H9 (cell line): ENCODE results near the gene CNNM4. TPM values are rescaled to one million over a fixed set of nuclear protein-coding genes. Genes with fewer than 3 reads are reported as not detected.

Experiments
- DNase-seq: peaks from one replicate; pipeline ENCODE4 v3.0.0-alpha.2; 2017
- H2AFZ ChIP-seq: one replicate; pipeline ENCODE4 v1.6.1; 2013; ENCODE audit warnings: mild to moderate bottlenecking, low read length, control low read depth, moderate library complexity
- H2AK5ac ChIP-seq: 2 replicates; pipeline ENCODE4 v1.6.1; 2013; ENCODE audit warnings: low read length, control low read depth, mixed read lengths; ENCODE audit not compliant: insufficient read length
- H2BK120ac ChIP-seq: one replicate; pipeline ENCODE4 v1.6.1; 2013; ENCODE audit warnings: low read depth, mild to moderate bottlenecking, low read length, control low read depth, inconsistent platforms; ENCODE audit not compliant: poor library complexity, severe bottlenecking
- H2BK12ac ChIP-seq: 2 replicates; pipeline ENCODE4 v1.6.1; 2013; ENCODE audit warnings: low read length, control low read depth, mixed read lengths, low read depth; ENCODE audit not compliant: insufficient read length
- H2BK15ac ChIP-seq: 2 replicates; pipeline ENCODE4 v1.6.1; 2013; ENCODE audit warnings: low read depth, low read length, control low read depth
- H2BK20ac ChIP-seq: one replicate; pipeline ENCODE4 v1.6.1; 2013; ENCODE audit warnings: low read depth, mild to moderate bottlenecking, low read length, control low read depth, inconsistent platforms; ENCODE audit not compliant: poor library complexity, severe bottlenecking
- H2BK5ac ChIP-seq: 2 replicates; pipeline ENCODE4 v1.6.1; 2013; ENCODE audit warnings: low read length, control low read depth, mixed read lengths; ENCODE audit not compliant: insufficient read length
- H3K14ac ChIP-seq: 2 replicates; pipeline ENCODE4 v1.6.1; 2013; ENCODE audit warnings: low read length, control low read depth; ENCODE audit not compliant: insufficient read depth
- H3K18ac ChIP-seq: 2 replicates; pipeline ENCODE4 v1.6.1; 2013; ENCODE audit warnings: low read depth, mild to moderate bottlenecking, mixed read lengths, low read length, control low read depth; ENCODE audit not compliant: insufficient read length
- H3K23ac ChIP-seq: 2 replicates; pipeline ENCODE4 v1.6.1; 2013; ENCODE audit warnings: low read length, control low read depth, mixed read lengths, low read depth; ENCODE audit not compliant: insufficient read length
- H3K23me2 ChIP-seq: 2 replicates; pipeline ENCODE4 v1.6.1; 2013; ENCODE audit warnings: low read depth, mild to moderate bottlenecking, mixed read lengths, low read length, control low read depth; ENCODE audit not compliant: insufficient read length, poor library complexity, severe bottlenecking
- H3K27ac ChIP-seq: 2 replicates; pipeline ENCODE4 v1.5.1; 2013; ENCODE audit warnings: low read length, control low read depth, mixed read lengths, low read depth; ENCODE audit not compliant: insufficient read length
- H3K27me3 ChIP-seq: 2 replicates; pipeline ENCODE4 v1.6.1; 2013; ENCODE audit warnings: low read length, control low read depth, inconsistent platforms; ENCODE audit not compliant: insufficient read depth
- H3K4ac ChIP-seq: 2 replicates; pipeline ENCODE4 v1.6.1; 2013; ENCODE audit warnings: low read depth, mild to moderate bottlenecking, control low read depth, inconsistent platforms, low read length, moderate library complexity
- H3K4me1 ChIP-seq: 2 replicates; pipeline ENCODE4 v1.6.1; 2013; ENCODE audit warnings: low read length, control low read depth, inconsistent platforms; ENCODE audit not compliant: insufficient read depth
- H3K4me2 ChIP-seq: 2 replicates; pipeline ENCODE4 v1.6.1; 2013; ENCODE audit warnings: low read length, control low read depth, mixed read lengths; ENCODE audit not compliant: insufficient read length, insufficient read depth
- H3K56ac ChIP-seq: 2 replicates; pipeline ENCODE4 v1.6.1; 2013; ENCODE audit warnings: low read depth, mild to moderate bottlenecking, mixed read lengths, low read length, control low read depth; ENCODE audit not compliant: insufficient read length
- H3K79me1 ChIP-seq: 2 replicates; pipeline ENCODE4 v1.6.1; 2013; ENCODE audit warnings: low read depth, mild to moderate bottlenecking, moderate library complexity, low read length, control low read depth, inconsistent platforms; ENCODE audit not compliant: insufficient read depth, poor library complexity, severe bottlenecking
- H3K79me2 ChIP-seq: 2 replicates; pipeline ENCODE4 v1.6.1; 2013; ENCODE audit warnings: low read length, control low read depth, inconsistent platforms; ENCODE audit not compliant: insufficient read depth
- H3K9ac ChIP-seq: 2 replicates; pipeline ENCODE4 v1.6.1; 2013; ENCODE audit warnings: low read length, control low read depth, mixed read lengths; ENCODE audit not compliant: insufficient read length; ENCODE audit errors: extremely low read depth
- H3K9me3 ChIP-seq: one replicate; pipeline ENCODE4 v1.6.1; 2013; ENCODE audit warnings: low read depth, low read length, inconsistent platforms; ENCODE audit not compliant: control insufficient read depth
- H3T11ph ChIP-seq: one replicate; pipeline ENCODE4 v1.6.1; 2013; ENCODE audit warnings: mild to moderate bottlenecking, low read length, control low read depth, inconsistent platforms
- H4K20me1 ChIP-seq: one replicate; pipeline ENCODE4 v1.6.1; 2013; ENCODE audit not compliant: control insufficient read depth, insufficient read length, insufficient read depth
- H4K5ac ChIP-seq: 2 replicates; pipeline ENCODE4 v1.6.1; 2013; ENCODE audit warnings: low read depth, mild to moderate bottlenecking, mixed read lengths, low read length, control low read depth; ENCODE audit not compliant: insufficient read length
- H4K8ac ChIP-seq: replicated peaks from 2 replicates; pipeline ENCODE4 v1.6.1; 2013; ENCODE audit warnings: low read length, control low read depth, mixed read lengths, low read depth; ENCODE audit not compliant: insufficient read length
- H4K91ac ChIP-seq: 2 replicates; pipeline ENCODE4 v1.6.1; 2013; ENCODE audit warnings: low read depth, mild to moderate bottlenecking, moderate library complexity, mixed read lengths, low read length, control low read depth; ENCODE audit not compliant: insufficient read length
- H3K27ac Mint-ChIP-seq, 3 experiments: 2 replicates in 2 of 3; 3 replicates in 1 of 3; pipeline ENCODE4 v1.8.0; 2020 to 2021; ENCODE audit warnings: mixed read lengths in 3 of 3, mild to moderate bottlenecking in 1 of 3, moderate library complexity in 1 of 3
- H3K27me3 Mint-ChIP-seq: 2 replicates; pipeline ENCODE4 v1.8.0; 2021; ENCODE audit warnings: low read depth, mild to moderate bottlenecking, moderate library complexity, mixed read lengths
- H3K36me3 Mint-ChIP-seq, 3 experiments: 2 replicates in 2 of 3; 3 replicates in 1 of 3; pipeline ENCODE4 v1.8.0; 2020 to 2021; ENCODE audit warnings: low read depth in 3 of 3, mixed read lengths in 3 of 3; ENCODE audit not compliant: insufficient read depth in 1 of 3
- H3K4me1 Mint-ChIP-seq, 2 experiments: 2 replicates each; pipeline ENCODE4 v1.8.0; 2020; ENCODE audit warnings: mixed read lengths in 2 of 2
- H3K4me3 Mint-ChIP-seq, 2 experiments: 2 replicates in 1 of 2; 3 replicates in 1 of 2; pipeline ENCODE4 v1.8.0; 2020 to 2021; ENCODE audit warnings: mild to moderate bottlenecking in 2 of 2, mixed read lengths in 2 of 2, moderate library complexity in 1 of 2
- H3K9me3 Mint-ChIP-seq, 2 experiments: 2 replicates in 1 of 2; 3 replicates in 1 of 2; pipeline ENCODE4 v1.8.0; 2020; ENCODE audit warnings: mild to moderate bottlenecking in 2 of 2, mixed read lengths in 2 of 2, moderate library complexity in 1 of 2
- CTCF ChIP-seq: fragments of 200-600 bp; sonication (generic); conservative IDR thresholded peaks from 3 replicates; pipeline ENCODE4 v1.8.0; 2021; ENCODE audit warnings: antibody characterized with exemption, mild to moderate bottlenecking
- WGBS: extraction: QIAGEN DNeasy Blood & Tissue Kit; methylation state at CpG from one replicate; pipeline ENCODE4 v1.1.7; 2013; ENCODE audit warnings: missing lambda C conversion rate, low lambda C conversion rate, mixed read lengths; ENCODE audit not compliant: insufficient read length; ENCODE audit errors: extremely low coverage; 5-methylcytosine and 5-hydroxymethylcytosine counted together
- total RNA-seq: library from RNA; stranded (reverse); gene quantifications from 2 replicates; pipeline ENCODE4 v1.2.1, GENCODE V29; 2021

Gene CNNM4
- total RNA-seq, 1 experiment from 2014 or later: 8.5 TPM

GRCh38 chr2:96837575-96837974, 76.9 kb downstream of the CNNM4 start:
- H2BK120ac ChIP-seq: no peak overlapping the region
- no peaks in the 10 kb centered on the region for H3K9me3 Mint-ChIP-seq
- WGBS: no CpG with 5 or more reads among the region's 9 CpGs

More at GRCh38 chr2:96837575-96837974, 76.9 kb downstream of the CNNM4 start:
- no peak overlapping the region for H3K4me2 ChIP-seq
- no peak for TF ChIP-seq CTCF
- H3K27me3 ChIP-seq: no peaks in the 10 kb centered on the region
- no peaks in the 10 kb centered on the region for H3K4me1 ChIP-seq
- no peak overlapping the region for H2AK5ac ChIP-seq
- H2AFZ ChIP-seq: no peak overlapping the region
- H2BK20ac ChIP-seq: no peak overlapping the region
- no peak overlapping the region; the same call in 1 of the 2 replicates for H3K14ac ChIP-seq
- no peak overlapping the region for H3K27ac ChIP-seq
- no peak overlapping the region for H2BK15ac ChIP-seq
- no peak overlapping the region for H3K23ac ChIP-seq
- H3K79me1 ChIP-seq: no peaks in the 10 kb centered on the region
- no peaks in the 10 kb centered on the region for H3K79me2 ChIP-seq
- no peak overlapping the region for H3T11ph ChIP-seq
- no peaks in the 10 kb centered on the region for H3K23me2 ChIP-seq
- H3K27me3 Mint-ChIP-seq: no peaks in the 10 kb centered on the region; the same call in none of the 2 replicates
- no peaks in the 10 kb centered on the region for H3K9me3 ChIP-seq
- no peak overlapping the region for H3K18ac ChIP-seq
- no peak overlapping the region for H2BK5ac ChIP-seq
- no peaks in the 10 kb centered on the region for H4K20me1 ChIP-seq
- peaks cover 11 to 16% of the 10 kb centered on the region in 2 experiments for H3K4me1 Mint-ChIP-seq
- 0 out of 7 replicates have a peak overlapping the region, but pooled peaks of 1 of the 3 experiments have one; percentile 27 for H3K27ac Mint-ChIP-seq
- no peak overlapping the region for H2BK12ac ChIP-seq
- no peak overlapping the region for H3K4me3 Mint-ChIP-seq
- DNase-seq: no peak
- H3K56ac ChIP-seq: no peak overlapping the region
- H4K5ac ChIP-seq: no peak overlapping the region
- no peak overlapping the region for H3K4ac ChIP-seq
- H3K9ac ChIP-seq: no peak overlapping the region
- no peak overlapping the region for H4K91ac ChIP-seq
- H4K8ac ChIP-seq: no peak overlapping the region
- H3K36me3 Mint-ChIP-seq: peaks cover 14 to 38% (median 25%) of the 10 kb centered on the region in 3 experiments
